ENCODE data around the gene PLEKHA6.

DNA sequence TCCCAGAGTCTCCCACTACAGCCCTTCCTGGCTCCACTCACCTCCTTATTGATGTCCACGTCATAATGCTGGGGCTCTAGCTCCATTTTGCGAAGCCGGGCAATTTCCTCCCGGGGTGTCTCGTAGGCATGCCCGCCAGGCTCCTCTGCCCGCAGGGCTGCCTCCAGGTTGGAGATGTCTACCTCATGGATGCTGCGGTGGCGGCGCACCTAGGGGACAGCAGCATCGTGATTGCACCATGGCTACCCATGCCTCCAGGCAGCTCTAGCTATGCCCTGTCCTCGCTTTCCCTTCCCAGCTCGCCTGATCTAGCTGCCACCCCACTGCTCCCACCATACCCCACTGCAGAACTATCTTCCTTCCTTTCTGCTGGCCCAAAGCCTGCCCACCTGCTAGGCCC is 130.8 kb downstream of the PLEKHA6 start:
- TF ChIP-seq EP300 (conservative IDR thresholded peaks at IDR 0.05; ENCODE audit: poor library complexity, severe bottlenecking) (no peak), EZH2 (IDR thresholded peaks at IDR 0.05; ENCODE audit: borderline replicate concordance, insufficient read depth, low read length, poor library complexity, severe bottlenecking) (no peak), POLR2AphosphoS5 (IDR thresholded peaks at IDR 0.05) (no peak)
- TF ChIP-seq, protein P1, sequence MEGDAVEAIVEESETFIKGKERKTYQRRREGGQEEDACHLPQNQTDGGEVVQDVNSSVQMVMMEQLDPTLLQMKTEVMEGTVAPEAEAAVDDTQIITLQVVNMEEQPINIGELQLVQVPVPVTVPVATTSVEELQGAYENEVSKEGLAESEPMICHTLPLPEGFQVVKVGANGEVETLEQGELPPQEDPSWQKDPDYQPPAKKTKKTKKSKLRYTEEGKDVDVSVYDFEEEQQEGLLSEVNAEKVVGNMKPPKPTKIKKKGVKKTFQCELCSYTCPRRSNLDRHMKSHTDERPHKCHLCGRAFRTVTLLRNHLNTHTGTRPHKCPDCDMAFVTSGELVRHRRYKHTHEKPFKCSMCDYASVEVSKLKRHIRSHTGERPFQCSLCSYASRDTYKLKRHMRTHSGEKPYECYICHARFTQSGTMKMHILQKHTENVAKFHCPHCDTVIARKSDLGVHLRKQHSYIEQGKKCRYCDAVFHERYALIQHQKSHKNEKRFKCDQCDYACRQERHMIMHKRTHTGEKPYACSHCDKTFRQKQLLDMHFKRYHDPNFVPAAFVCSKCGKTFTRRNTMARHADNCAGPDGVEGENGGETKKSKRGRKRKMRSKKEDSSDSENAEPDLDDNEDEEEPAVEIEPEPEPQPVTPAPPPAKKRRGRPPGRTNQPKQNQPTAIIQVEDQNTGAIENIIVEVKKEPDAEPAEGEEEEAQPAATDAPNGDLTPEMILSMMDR (IDR thresholded peaks at IDR 0.05; ENCODE audit: poor library complexity, severe bottlenecking) = no peak

Data from neural cell (in vitro differentiated cells).